ENCODE measurements around the gene PRH1. TPM values are rescaled to one million over a fixed set of nuclear protein-coding genes. Genes with fewer than 3 reads are reported as not detected.

The PRH1 gene
- total and polyA plus RNA-seq, 2 experiments from 2014 or later, result 19.0 to 42.9 TPM

- no peaks in the 10 kb centered on the region for H3K9me3 Mint-ChIP-seq
- H3F3A ChIP-seq (replicated peaks; ENCODE audit: low read depth), result no peaks in the 10 kb centered on the region
- H3K4me3 ChIP-seq, result no peak overlapping the region
- DNase-seq (ENCODE audit: low spot score) (no peak), ATAC-seq (no peak)
- H3K27me3 Mint-ChIP-seq (ENCODE audit: insufficient read depth, low read depth, poor library complexity), result no peaks in the 10 kb centered on the region
- H2AFZ ChIP-seq, result no peak overlapping the region
- no peaks in the 10 kb centered on the region; the same call in 1 of the 2 replicates for H3K9me2 ChIP-seq (ENCODE audit: insufficient read depth)
- no peak overlapping the region for H3K27ac Mint-ChIP-seq
- TF ChIP-seq ETS1 (IDR thresholded peaks at IDR 0.05), result no peak
- no peak for TF ChIP-seq JUNB (IDR thresholded peaks at IDR 0.05; ENCODE audit: unreplicated experiment)
- no peak for TF ChIP-seq NANOG (IDR thresholded peaks at IDR 0.05; ENCODE audit: borderline replicate concordance)
- no peak for TF ChIP-seq ZNF114 (CRISPR knock-in tag; IDR thresholded peaks at IDR 0.05)
- no peak for TF ChIP-seq ZNF462 (CRISPR knock-in tag; IDR thresholded peaks at IDR 0.05)
- no peak for TF ChIP-seq STAT1 (IDR thresholded peaks at IDR 0.05; ENCODE audit: unreplicated experiment)
- TF ChIP-seq EZH2 (IDR thresholded peaks at IDR 0.05; ENCODE audit: low read depth, unreplicated experiment), result no peak
- TF ChIP-seq CTCF (conservative IDR thresholded peaks at IDR 0.05; ENCODE audit: low read depth in 2 of 2), result no peak
- no peak for TF ChIP-seq EZH2phosphoT487 (IDR thresholded peaks at IDR 0.05; ENCODE audit: unreplicated experiment)
- TF ChIP-seq POLR2AphosphoS5 (IDR thresholded peaks at IDR 0.05; ENCODE audit: low read depth), result no peak
- no peak for TF ChIP-seq ZNF331 (CRISPR knock-in tag; IDR thresholded peaks at IDR 0.05; ENCODE audit: low read depth)
- no peak for TF ChIP-seq REST (IDR thresholded peaks at IDR 0.05; ENCODE audit: unreplicated experiment)
- no peak for TF ChIP-seq CREB1 (CRISPR knock-in tag; IDR thresholded peaks at IDR 0.05; ENCODE audit: low read depth)
- no peak overlapping the region for H3K4me2 ChIP-seq
- H3K36me3 Mint-ChIP-seq (ENCODE audit: low read depth), result peaks cover 4% of the 10 kb centered on the region; the same call in 1 of the 3 replicates
- H3K79me2 ChIP-seq (replicated peaks; ENCODE audit: insufficient read depth), result no peaks in the 10 kb centered on the region
- H3K4me3 Mint-ChIP-seq, result no peak overlapping the region
- H3K36me3 ChIP-seq (ENCODE audit: insufficient read depth), result no peaks in the 10 kb centered on the region
- H3K27ac ChIP-seq (ENCODE audit: low read depth), result no peak overlapping the region
- no peaks in the 10 kb centered on the region for H3K4me1 Mint-ChIP-seq
- no peaks in the 10 kb centered on the region for H4K20me1 ChIP-seq (replicated peaks; ENCODE audit: insufficient read depth)
- H3K4me1 ChIP-seq (ENCODE audit: insufficient read depth), result no peaks in the 10 kb centered on the region
- H3K27me3 ChIP-seq (ENCODE audit: insufficient read depth), result no peaks in the 10 kb centered on the region
Observed at GRCh38 chr12:10896854-10897253, 12.8 kb upstream of the PRH1 start.

Measured in GM23338 (cell line).